ENCODE results near the gene SDR42E2.

DNA sequence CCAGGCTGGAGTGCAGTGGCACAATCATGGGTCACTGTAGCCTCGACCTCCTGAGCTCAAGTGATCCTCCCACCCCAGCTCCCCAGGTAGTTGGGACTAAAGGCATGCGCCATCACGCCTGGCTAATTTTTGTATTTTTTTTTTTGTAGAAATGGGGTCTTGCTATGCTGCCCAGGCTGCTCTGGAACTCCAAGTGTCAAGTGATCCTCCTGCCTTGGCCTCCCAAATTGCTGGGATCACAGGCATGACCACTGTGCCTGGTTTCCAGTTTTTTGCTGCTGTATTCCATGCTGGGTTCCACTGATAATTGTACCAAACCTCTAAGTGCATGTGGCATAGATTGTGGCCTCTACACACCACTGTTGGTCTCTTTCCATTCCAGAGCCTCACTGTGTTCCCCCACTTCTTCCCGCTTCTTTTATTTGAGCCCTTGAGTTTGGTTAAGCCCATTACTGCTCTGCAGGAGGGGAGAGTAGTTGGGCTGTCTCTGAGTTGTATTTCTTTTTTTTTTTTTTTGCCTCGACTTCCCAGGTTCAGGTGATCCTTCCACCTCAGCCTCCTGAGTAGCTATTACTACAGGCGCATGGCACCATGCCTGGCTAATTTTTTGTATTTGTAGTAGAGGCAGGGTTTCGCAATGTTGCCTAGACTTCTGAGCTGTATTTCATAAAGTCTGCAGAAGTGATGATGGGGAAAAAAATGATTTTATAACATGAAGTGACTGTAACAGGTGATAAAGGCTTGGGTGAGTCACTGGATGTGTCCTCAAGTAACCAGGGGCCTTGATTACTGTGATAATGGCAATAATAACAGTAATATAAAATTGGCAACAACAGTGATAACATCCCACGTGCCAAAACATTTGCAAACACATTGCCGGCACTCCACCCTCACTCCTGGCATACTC lies 73.8 kb downstream of the SDR42E2 start:
- TF ChIP-seq EZH2phosphoT487 (IDR thresholded peaks at IDR 0.05; ENCODE audit: borderline replicate concordance, low read depth) (no peak), RXRA (IDR thresholded peaks at IDR 0.05; ENCODE audit: borderline replicate concordance, low read depth) (no peak), MXI1 (IDR thresholded peaks at IDR 0.05; ENCODE audit: low read depth, low read length) (no peak), RFX5 (IDR thresholded peaks at IDR 0.05; ENCODE audit: low read length) (no peak), FOXJ3 (CRISPR knock-in tag; IDR thresholded peaks at IDR 0.05) (no peak)
- TF ChIP-seq, protein P1, sequence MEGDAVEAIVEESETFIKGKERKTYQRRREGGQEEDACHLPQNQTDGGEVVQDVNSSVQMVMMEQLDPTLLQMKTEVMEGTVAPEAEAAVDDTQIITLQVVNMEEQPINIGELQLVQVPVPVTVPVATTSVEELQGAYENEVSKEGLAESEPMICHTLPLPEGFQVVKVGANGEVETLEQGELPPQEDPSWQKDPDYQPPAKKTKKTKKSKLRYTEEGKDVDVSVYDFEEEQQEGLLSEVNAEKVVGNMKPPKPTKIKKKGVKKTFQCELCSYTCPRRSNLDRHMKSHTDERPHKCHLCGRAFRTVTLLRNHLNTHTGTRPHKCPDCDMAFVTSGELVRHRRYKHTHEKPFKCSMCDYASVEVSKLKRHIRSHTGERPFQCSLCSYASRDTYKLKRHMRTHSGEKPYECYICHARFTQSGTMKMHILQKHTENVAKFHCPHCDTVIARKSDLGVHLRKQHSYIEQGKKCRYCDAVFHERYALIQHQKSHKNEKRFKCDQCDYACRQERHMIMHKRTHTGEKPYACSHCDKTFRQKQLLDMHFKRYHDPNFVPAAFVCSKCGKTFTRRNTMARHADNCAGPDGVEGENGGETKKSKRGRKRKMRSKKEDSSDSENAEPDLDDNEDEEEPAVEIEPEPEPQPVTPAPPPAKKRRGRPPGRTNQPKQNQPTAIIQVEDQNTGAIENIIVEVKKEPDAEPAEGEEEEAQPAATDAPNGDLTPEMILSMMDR (IDR thresholded peaks at IDR 0.05): no peak
- TF ChIP-seq, protein P2, sequence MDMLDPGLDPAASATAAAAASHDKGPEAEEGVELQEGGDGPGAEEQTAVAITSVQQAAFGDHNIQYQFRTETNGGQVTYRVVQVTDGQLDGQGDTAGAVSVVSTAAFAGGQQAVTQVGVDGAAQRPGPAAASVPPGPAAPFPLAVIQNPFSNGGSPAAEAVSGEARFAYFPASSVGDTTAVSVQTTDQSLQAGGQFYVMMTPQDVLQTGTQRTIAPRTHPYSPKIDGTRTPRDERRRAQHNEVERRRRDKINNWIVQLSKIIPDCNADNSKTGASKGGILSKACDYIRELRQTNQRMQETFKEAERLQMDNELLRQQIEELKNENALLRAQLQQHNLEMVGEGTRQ (IDR thresholded peaks at IDR 0.05; ENCODE audit: borderline replicate concordance, low read depth, low read length): no peak

Measured in SK-N-SH (cell line).